Type B pancreatic cell (in vitro differentiated cells): Measurements from ENCODE around the gene ATG4D. TPM values are rescaled to one million over a fixed set of nuclear protein-coding genes. Genes with fewer than 3 reads are reported as not detected.

Experiments used
- DNase-seq: peaks from one replicate; pipeline ENCODE4 v3.0.0; 2021; ENCODE audit warnings: mixed read lengths; ENCODE audit not compliant: unreplicated experiment; ENCODE audit errors: extremely low spot score
- H3K27ac Mint-ChIP-seq: 2 replicates; pipeline ENCODE4 v1.8.0; 2021; ENCODE audit warnings: mild to moderate bottlenecking, mixed read lengths
- H3K27me3 Mint-ChIP-seq: 2 replicates; pipeline ENCODE4 v1.8.0; 2021; ENCODE audit warnings: mixed read lengths
- H3K36me3 Mint-ChIP-seq: 2 replicates; pipeline ENCODE4 v1.8.0; 2021; ENCODE audit warnings: mixed read lengths
- H3K4me1 Mint-ChIP-seq: one replicate; pipeline ENCODE4 v1.8.0; 2021; ENCODE audit warnings: mixed read lengths; ENCODE audit not compliant: unreplicated experiment
- H3K4me3 Mint-ChIP-seq: 2 replicates; pipeline ENCODE4 v1.8.0; 2021; ENCODE audit warnings: mild to moderate bottlenecking, mixed read lengths
- H3K9me3 Mint-ChIP-seq: 2 replicates; pipeline ENCODE4 v1.8.0; 2021; ENCODE audit warnings: mixed read lengths
- total RNA-seq: library from RNA; stranded (reverse); gene quantifications from 2 replicates; pipeline ENCODE4 v1.2.1, GENCODE V29; 2021; ENCODE audit warnings: low replicate concordance
- TF ChIP-seq, protein P1 (sequence below): fragments of 200-600 bp; sonication (generic); conservative IDR thresholded peaks from 2 replicates; pipeline ENCODE4 v1.5.0; 2021; ENCODE audit warnings: antibody characterized with exemption, mild to moderate bottlenecking

The ATG4D gene
- total RNA-seq, 1 donor from 2014 or later: 44.6 TPM

DNA sequence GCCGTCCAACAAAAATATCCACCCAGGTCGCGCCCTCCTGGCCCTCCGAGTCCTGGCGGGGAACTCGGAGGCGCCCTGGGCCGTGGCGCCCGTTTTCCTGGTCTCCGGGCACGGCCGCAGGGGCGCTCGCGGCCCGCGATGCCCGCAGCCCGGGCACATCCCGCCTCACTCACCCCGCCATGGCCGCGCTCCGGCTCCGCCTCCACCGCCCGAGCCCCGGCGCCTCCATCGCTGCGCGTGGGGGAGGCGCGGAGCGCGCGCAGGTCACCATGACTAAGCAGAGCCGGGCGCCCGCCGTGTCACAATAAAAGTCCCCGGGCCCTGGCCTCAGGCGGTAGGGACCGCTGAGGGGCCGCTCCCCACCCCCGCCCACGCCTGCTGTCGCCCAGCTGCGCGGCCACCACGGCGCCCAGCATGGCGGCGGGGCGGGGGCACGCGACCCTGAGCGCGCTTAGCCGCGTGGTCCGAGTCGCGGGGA is 41.1 kb upstream of the ATG4D start:
- TF ChIP-seq, protein P1, sequence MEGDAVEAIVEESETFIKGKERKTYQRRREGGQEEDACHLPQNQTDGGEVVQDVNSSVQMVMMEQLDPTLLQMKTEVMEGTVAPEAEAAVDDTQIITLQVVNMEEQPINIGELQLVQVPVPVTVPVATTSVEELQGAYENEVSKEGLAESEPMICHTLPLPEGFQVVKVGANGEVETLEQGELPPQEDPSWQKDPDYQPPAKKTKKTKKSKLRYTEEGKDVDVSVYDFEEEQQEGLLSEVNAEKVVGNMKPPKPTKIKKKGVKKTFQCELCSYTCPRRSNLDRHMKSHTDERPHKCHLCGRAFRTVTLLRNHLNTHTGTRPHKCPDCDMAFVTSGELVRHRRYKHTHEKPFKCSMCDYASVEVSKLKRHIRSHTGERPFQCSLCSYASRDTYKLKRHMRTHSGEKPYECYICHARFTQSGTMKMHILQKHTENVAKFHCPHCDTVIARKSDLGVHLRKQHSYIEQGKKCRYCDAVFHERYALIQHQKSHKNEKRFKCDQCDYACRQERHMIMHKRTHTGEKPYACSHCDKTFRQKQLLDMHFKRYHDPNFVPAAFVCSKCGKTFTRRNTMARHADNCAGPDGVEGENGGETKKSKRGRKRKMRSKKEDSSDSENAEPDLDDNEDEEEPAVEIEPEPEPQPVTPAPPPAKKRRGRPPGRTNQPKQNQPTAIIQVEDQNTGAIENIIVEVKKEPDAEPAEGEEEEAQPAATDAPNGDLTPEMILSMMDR: no peak

DNA sequence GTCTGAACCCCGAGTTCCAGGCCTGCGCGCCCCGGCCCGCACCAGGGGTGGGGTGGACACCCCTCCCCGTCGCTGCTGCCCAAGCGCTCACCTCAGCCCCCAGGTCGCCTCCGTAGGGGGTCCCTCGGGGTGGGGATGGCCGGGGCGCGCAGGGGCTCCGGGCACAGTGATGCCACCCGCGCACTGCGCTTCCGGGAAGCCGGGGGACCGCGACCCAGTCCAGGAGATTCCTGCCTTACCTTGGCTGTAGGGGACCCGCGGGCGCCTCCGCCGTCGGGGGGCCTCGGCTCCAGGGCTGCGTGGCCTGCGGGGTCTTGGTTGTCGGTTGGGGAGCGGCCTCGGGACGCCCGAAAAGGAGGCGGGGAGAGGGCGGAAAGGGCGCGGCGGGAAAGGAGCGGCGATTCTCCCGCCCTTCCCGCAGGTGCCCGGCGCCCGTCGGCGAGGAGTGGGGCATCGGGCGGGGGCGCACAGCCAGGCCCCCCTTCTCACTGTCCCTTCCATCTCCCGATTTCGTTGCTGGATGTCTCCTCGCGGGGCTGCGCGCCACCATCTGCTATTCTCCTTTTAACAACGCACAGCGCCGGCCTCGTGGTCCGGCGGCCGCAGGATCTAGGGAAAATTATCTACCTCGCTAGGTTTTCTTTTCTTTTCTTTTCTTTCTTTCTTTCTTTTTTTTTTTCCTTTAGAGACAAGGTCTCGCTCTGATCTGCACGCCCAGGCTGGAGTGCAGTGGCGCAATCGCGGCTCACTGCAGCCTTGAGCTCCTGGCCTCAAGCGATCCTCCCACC is 40.5 kb upstream of the ATG4D start, which contains the start of gene KEAP1:
Gene KEAP1, minus strand, starts transcription at position 355 of the 788 bp plus-strand sequence. CDS start 3,323 bp downstream, outside the sequence.
- H3K9me3 Mint-ChIP-seq: peaks cover 4% of the 10 kb centered on the region
- peak; percentile 76 for DNase-seq
- TF ChIP-seq, protein P1: no peak
- peak within 1 kb of the TSS; percentile 92 for H3K27ac Mint-ChIP-seq
- peak within 1 kb of the TSS; percentile 94 for H3K4me3 Mint-ChIP-seq
- peaks cover 4% of the 10 kb centered on the region for H3K36me3 Mint-ChIP-seq
- H3K4me1 Mint-ChIP-seq: peaks cover 17% of the 10 kb centered on the region
- H3K27me3 Mint-ChIP-seq: no peaks in the 10 kb centered on the region

More for the DNA sequence above, 41.1 kb upstream of the ATG4D start:
- peaks cover 17% of the 10 kb centered on the region for H3K4me1 Mint-ChIP-seq
- H3K27me3 Mint-ChIP-seq: no peaks in the 10 kb centered on the region
- peaks cover 4% of the 10 kb centered on the region for H3K9me3 Mint-ChIP-seq
- peak overlapping the region; percentile 89 for H3K27ac Mint-ChIP-seq
- peaks cover 4% of the 10 kb centered on the region for H3K36me3 Mint-ChIP-seq
- DNase-seq: peak; percentile 93
- H3K4me3 Mint-ChIP-seq: peak overlapping the region; percentile 86

DNA sequence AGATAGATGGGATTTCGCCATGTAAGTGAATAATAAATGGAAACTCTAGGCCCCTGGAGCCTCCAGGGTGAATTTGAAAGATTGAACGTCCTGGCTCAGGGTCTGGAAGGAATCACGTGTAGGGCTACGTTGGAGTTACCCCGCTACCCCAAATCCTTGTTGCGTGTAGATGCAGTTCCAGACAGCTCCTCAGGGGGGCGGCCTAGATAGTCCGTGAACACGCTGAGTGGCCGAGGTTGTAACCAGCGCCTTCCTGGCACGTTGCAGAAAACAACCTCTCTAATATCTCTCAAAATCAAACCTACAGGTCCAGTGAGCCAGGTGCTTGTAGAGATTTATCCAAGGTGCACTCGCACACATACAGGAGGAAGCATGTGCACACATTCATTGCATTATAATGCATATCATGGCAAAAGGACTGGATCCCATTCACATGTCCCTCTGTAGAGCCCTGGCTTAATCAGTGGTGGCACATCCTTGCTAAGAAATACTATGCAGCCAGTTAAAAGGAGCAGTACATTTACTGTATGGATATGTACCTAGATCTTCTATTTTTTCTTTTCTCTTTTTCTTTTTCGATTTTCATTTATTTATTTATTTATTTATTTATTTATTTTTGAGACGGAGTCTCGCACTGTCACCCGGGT is 38.0 kb upstream of the ATG4D start:
- TF ChIP-seq, protein P1: peak; percentile 83
- Mint-ChIP-seq H3K27me3 (no peaks in the 10 kb centered on the region), H3K27ac (peak overlapping the region; percentile 49), H3K4me3 (peak overlapping the region; percentile 80), H3K36me3 (no peaks in the 10 kb centered on the region), H3K4me1 (peaks cover 15% of the 10 kb centered on the region), H3K9me3 (peaks cover 4% of the 10 kb centered on the region)
- DNase-seq: peak; percentile 77

DNA sequence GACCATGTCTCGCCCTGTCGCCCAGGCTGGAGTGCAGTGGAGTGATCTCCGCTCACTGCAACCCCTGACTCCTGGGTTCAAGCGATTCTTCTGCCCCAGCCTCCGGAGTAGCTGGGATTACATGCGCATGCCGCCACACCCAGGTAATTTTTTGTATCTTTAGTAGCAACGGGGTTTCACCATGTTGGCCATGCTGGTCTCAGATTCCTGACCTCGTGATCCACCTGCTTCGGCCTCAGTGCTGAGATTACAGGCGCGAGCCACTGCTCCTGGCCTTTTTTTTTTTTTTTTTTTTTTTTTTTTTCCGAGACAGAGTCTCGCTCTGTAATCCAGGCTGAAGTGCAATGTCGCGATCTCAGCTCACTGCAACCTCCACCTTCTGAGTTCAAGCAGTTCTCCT is 35.7 kb upstream of the ATG4D start:
- no peaks in the 10 kb centered on the region for H3K36me3 Mint-ChIP-seq
- no peak for DNase-seq
- TF ChIP-seq, protein P1: no peak
- peaks cover 9% of the 10 kb centered on the region for H3K4me1 Mint-ChIP-seq
- H3K27me3 Mint-ChIP-seq: peaks cover 2% of the 10 kb centered on the region
- H3K4me3 Mint-ChIP-seq: no peak overlapping the region
- no peak overlapping the region for H3K27ac Mint-ChIP-seq
- H3K9me3 Mint-ChIP-seq: peaks cover 4% of the 10 kb centered on the region

DNA sequence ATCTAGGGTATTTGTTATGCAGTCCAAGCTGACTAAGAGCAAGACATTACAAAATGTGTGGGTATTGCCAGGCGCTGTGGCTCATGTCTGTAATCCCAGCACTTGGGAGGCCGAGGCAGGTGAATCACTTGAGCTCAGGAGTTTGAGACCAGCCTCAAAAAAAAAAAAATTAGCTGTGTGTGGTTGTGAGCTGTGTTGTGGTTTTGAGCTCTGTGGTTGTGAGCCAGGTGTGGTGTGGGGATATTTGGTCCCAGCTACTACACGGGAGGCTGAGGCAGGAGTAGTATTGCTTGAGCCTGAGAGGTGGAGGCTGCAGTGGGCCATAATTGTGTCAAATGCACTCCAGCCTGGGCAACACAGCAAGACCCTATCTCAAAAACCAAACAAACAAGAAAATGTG is 35.0 kb upstream of the ATG4D start:
- no peak for DNase-seq
- H3K27me3 Mint-ChIP-seq: peaks cover 8% of the 10 kb centered on the region
- no peak overlapping the region for H3K4me3 Mint-ChIP-seq
- peaks cover 9% of the 10 kb centered on the region for H3K4me1 Mint-ChIP-seq
- no peaks in the 10 kb centered on the region for H3K36me3 Mint-ChIP-seq
- TF ChIP-seq, protein P1: no peak
- peaks cover 4% of the 10 kb centered on the region for H3K9me3 Mint-ChIP-seq
- H3K27ac Mint-ChIP-seq: no peak overlapping the region
